ENCODE measurements around the gene HNRNPAB.
A peak's percentile ranks its signal among the peaks of the same experiment; 100 is the strongest.
"Not testable (repeated sequence)": the region's sequence is repeated elsewhere in the genome, so short reads cannot be mapped to it uniquely, and the experiment has no call there.

HNRNPAB gene

DNA sequence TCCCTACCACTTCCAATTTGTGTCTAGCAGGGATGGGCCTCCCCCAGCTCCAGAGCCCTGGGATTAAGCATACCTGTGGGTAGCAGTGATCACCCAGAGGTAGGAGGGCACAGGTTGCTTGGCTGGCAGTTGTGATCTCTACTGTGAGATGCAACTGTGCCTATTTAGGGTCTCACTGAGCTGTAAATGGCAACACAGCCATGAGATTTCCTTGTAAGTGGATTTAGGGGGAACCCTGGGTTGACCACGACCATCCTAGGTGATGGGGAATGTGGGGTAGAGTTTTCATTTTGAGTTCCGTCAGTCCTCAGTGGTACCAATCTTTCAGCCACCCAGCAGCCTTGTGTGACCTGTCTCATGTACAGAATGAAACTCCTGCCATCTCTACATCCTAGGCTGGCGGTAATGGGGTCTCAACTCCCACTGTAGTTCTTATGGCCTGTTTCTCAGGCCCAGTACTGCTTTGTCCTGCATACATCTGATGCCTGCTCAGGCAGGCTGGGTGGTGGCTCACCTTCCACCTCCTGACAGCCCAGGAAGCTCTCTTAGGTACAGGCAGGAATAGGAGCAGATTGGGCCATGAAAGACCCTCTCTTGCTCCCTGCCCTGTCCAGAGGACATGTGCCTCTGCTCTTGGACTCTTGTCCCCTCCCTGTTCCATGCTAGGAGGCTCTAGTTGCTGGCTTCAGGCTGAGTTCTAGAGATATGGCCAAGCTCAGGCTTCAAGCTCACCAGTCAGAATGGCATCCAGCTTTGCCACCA is 8.1 kb downstream of the HNRNPAB start:
- DNase-seq (ENCODE audit: low read depth): no peak

DNA sequence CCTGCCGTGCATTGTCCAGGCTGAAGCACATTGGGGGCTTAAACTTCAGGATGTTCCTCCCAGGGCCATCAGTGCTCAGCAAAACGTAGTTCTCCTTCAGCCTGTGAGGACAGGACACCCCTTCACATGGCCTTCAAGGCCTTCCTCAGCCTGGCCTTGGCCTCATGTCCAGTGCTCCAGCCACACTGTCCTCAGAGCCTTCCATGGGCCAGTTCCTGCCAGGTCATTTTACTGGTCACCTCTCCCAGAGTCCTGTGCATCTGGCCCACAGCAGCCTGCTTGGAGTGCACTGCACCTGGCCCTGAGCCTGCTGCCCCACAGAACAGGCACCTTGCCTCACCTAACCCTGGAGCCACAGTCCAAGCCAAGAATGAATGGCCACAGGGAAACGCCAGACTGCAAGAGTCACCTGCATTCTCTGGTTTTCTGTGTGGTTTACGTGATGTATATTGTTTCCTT is 8.7 kb downstream of the HNRNPAB start:
- no peak for DNase-seq (ENCODE audit: low read depth)

DNA sequence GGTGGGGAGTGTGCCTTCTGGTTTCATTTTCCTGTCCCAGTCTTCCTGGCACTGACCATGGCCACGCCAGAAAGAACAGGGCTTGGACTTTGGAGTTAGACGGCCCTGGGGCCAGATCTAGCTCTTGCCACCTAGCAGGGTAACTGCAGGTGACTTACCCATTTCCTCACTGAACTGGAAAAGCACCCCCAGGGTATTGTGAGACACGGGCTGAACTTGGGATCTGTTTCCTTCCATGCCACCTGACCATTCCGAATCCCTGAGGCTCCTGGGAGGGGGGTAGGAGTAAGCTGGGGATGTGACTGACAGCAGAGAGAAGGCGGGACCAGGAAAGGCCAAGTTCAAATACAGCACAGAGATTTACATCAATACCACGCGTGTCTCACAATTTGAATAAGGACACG is 9.4 kb downstream of the HNRNPAB start:
- DNase-seq (ENCODE audit: low read depth): no peak

DNA sequence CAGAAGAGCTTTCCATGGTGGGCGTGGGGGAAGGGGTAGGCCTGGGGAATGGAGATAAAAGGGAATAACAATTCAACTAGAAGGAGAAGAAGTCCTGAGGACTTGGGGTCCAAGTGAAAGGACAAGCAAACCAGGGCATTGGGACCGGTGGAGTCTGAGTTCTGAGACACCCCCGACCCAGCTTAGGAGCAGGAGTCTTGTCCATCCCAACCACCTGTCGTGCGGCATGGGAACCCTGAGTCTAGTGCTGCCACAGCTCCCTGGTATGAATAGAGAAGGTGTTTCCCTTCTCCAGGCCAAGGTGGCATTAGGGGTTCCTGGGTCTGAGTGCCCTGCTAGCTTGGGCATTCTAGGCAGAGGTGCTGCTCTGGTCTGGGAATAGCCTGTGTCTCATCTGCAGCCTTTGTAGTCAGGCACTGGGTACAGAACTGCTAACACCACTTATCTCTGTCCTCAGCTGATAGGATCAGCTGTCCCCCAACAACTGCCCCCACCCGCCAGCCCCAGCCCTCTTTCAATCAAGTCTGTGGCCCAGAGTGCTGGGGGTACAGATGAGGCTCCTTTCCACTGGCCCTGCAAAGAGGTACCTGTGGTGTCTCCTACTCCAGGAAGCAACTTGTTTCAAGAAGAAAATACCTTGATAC is 9.9 kb downstream of the HNRNPAB start:
- DNase-seq (ENCODE audit: low read depth): no peak

DNA sequence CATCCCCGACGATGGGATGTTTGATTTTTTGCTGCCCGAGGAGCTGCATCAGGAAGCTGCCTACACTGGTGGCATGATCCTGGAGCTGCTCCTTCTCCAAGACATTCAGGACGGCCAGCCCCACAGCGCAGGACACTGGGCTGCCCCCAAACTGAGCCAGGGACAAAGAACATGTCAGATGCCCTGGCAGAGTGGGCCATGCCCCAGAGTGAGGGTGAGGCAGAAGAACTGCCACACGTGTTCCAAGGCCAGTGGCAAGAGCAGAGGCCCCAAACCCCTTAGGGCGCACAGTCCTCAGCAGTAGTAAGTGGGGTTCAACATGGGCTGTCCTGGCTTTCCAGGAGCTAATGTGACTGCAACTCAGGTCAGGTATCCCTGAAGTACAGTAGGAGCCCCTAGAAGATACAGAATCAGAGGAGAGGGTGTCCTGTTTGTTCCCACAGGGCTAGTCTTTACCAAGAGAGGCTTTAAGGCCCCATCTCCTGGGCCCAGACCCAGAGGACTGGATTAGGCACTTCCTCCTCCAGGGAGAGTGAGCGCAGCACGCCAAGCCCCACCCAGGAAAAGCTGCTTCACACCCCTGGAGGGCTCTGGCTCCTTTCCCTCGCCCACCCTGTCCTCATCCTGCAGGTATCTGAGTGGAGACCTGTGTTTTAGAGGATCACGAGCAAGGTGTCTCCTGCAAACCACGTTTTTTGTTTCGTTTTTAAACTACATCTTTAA is 11.1 kb downstream of the HNRNPAB start:
- no peak for DNase-seq (ENCODE audit: low read depth)

DNA sequence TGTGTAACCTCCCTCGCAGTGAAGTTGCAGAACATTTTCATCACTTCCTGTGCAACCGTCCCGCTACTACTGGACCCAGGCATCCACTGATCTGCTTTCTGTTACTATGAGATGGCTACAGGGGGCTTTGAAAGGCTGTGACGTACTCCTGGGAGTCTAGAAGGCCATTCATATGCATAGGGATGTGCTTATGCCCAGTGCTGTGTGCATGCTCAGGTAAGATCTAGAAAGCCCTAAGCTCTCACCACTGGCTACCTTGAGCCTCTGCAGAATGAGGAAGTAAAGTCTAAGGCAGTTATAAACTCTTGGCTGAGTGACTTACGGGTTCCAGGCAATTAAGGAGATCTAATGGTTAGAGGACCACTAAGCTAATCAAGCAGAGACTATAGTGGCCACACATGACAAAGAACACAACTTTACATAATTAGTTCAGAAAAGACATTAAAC is 11.8 kb downstream of the HNRNPAB start:
- DNase-seq (ENCODE audit: low read depth): no peak

DNA sequence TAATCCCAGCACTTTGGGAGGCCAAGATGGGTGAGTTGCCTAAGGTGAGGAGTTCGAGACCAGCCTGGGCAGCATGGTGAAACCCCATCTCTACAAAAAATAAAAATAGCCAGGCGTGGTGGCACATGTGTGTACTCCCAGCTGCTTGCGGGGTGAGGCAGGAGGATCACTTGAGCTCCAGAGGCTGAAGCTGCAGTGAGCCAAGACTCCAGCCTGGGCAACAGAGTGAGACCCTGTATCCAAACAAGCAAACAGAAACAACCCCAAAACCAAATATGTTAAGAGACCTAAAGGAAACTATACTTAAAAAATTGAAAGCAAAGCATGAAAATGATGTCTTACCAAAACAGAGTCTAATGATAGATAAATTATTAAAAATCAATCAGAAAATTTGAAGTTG is 12.4 kb downstream of the HNRNPAB start:
- no peak for DNase-seq (ENCODE audit: low read depth)

DNA sequence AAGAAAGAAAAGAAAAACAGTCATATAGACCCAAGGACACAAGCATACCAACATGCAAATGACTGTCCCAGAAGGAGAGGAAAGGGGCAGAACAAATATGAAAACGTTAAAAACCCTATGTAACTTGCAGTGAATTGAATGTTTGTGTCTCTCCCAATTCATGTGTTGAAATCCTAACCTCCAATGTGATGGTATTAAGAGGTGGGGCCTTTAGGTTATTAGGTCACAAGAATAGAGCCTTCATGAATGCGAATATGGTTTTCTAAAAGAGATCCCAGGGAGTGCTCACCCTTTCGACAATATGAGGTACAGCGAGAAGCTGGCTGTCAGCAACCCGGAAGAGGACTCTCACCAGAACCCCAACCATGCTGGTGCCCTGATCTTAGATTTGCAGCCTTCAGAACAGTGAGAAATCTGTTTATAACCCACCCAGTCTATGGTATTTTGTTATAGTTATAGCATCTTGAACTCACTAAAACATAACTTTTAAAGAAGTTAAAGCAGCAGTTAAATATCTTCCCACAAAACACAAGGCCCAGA is 14.0 kb downstream of the HNRNPAB start:
- no peak for DNase-seq (ENCODE audit: low read depth)

DNA sequence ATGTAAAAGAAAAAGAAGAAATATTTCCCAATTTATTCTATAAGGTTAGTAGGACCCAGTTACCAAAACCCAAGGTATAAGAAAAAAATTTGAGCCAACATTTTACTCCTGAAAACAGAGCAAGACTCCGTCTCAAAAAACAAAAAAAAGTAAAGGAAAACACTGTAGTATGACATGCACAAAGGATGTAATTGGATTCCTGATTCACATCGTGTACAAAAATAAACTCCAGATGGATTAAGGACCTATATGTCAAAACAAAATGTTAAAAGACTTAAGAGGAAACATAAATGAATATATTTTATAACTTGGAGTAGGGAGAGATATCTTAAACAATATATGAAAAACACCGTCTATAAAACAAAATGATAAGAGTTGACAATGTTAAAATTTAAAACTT is 14.5 kb downstream of the HNRNPAB start:
- peak; percentile 50 for DNase-seq (ENCODE audit: low read depth)

DNA sequence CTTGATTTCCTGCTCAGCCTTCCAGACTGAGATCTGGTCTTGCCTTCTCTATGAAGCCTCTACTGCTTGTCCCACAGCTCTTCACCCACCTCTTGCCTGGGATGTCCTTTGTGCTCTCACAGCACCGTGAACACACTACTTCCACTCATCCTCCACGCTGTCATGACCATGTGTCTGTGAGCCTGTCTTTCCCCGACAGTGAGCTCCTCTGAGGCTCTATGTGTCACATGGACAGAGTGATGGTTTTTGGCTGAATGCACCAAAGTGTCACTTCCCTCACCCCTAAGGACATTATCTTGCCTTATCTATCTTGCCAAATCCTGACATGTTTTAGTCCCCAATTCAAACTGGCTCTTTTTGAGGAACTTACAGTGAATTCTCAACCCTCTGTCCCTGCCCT is 16.9 kb downstream of the HNRNPAB start:
- no peak for DNase-seq (ENCODE audit: low read depth)

DNA sequence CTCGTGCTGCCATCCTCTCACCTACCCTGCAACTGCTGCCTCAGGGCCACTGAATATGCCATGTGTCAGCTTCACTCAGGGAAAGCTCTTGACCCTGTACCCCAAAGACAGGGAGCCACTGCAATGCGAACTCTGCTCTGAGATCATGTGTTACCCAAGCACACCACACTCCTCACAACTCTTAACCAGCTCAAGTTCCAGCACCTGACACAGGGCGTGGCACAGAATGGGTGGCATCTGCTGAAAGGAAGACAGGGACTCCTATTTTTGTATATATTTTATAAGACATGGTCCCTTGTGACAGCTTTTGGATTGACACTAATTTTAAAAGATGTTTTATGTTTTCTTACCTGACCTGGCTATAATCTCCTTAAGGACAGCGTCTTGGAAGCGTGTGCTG is 17.5 kb downstream of the HNRNPAB start:
- no peak for DNase-seq (ENCODE audit: low read depth)

DNA sequence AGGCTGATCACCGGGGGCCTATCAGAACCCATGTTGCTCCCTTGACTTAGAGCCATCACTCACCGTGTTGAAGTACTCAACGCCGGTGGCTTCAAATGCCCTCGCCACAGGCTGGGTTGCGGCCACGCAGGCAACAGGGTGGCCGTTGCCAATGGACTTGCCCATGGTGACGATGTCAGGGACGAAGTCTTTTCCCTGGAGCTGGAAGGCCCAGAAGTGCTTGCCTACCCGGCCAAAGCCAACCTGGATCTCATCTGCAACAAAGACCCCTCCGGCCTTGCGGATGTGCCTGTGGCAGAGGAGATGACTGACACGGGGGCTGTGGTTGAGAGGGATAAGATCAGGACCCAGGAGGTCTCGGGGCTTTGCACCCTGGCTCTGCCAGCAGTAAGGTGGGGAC is 18.0 kb downstream of the HNRNPAB start:
- no peak for DNase-seq (ENCODE audit: low read depth)

DNA sequence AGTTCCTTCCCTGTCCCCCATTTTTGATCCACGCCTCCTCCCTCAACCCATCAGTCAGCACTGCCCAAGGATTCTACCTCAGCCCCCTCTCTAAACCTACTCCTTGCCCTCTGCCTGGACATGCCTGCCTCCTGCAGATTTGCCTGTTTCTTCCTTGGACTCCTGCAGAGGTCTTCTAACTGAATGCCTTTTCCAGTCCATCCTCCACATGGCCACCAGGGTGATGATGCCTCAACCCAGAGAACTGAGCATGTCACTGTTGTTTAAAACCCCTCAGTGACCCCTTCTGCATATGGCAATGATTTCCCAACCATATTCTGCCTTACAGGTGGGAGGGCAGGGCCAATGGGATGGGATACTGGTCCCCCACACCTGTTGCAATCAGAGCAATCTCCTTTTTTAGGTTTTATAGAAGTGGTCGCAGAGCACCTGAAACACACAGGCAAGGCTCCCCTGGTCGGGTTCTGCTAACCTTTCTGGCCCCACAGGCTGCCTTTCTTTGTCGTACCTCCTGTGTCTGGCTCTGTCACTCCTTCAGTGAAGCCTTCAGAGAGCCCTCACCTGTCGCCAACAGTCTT is 19.0 kb downstream of the HNRNPAB start:
- no peak for DNase-seq (ENCODE audit: low read depth)

DNA sequence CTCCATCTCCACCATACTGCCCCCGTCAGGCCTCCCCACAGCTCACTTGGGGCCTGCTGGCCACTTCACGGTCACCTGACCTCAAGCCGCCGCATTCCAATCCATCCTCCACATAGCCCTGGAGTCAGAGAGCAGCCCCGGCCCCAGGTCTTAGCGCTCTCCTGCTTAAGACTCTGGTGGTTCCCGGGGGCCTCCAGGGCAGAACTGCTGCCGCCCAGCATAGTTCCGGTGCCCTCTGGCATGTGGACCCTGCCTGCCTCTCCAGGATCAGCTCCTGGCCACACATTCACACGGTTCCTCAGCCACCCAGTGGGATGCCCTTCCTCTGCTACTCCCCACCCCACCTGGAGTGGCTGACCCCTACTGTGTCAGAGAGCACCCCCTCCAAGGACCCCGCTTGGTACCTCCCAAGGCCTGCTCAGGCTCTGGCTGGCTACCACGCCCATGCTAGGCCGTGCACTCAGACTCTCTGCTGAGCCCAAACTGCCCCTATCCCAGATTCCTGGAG is 19.5 kb downstream of the HNRNPAB start:
- DNase-seq (ENCODE audit: low read depth): no peak

DNA sequence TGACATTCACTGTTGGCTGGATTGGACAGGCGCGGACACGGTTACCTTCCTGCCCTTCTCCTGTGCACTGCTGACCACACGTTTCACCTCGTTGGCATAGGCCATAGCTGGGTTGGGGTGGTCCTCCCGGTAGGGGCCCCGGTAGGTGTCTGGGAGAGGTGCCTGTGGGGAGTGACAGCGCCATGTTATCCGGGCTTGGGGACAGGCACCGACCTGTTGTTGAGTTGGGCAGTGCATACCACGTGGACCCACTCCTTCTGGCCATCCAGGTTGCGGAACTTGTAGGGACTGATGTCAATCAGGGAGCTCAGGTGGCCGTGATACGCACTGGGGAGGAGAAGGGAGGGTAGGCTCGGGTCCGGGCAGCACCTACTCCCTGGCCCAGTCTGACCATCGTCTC is 20.1 kb downstream of the HNRNPAB start:
- no peak for DNase-seq (ENCODE audit: low read depth)

DNA sequence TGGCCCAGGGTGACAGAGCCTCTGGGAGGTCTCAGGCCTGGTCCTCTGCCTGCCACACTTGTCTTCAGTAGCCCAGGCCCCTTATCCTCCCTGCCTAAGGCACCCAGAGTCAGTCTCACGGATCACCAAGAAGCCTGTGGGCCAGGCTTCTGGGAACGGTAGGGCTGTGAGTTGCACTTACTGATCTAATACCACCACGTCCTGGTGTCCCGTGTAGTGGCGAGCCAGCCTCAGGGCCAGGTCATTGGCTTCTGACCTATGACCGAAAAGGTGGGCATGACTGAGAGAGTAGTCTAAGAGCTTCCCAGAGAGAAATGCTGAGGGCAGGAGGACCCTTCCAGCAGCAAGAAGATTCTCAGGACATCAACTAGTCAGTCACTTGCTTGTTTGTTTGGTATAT is 20.8 kb downstream of the HNRNPAB start:
- no peak for DNase-seq (ENCODE audit: low read depth)

DNA sequence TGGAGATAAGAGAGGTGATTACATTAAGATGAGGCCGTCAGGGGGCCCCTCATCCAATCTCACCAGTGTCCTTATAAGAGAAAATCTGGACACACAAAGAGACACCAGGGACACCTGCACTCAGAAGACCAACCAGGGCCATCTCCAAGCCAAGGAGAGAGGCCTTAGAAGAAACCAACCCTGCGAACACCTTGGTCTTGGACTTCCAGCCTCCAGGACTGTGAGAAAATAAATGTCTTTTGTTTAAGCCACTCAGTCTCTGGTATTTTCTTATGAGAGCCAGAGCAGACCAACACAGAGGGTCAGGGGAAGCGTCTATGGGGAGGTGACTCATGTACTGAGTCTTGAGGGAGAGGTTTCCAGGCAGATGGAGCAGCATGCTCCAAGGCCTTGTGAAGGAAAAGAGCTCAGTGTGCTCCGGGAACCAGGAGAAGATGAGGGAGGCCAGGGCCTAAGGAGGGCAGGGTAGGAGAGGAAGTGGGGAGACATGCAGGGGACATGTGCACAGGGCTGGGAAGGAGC is 22.9 kb downstream of the HNRNPAB start:
- peak; percentile 89 for DNase-seq (ENCODE audit: low read depth)

DNA sequence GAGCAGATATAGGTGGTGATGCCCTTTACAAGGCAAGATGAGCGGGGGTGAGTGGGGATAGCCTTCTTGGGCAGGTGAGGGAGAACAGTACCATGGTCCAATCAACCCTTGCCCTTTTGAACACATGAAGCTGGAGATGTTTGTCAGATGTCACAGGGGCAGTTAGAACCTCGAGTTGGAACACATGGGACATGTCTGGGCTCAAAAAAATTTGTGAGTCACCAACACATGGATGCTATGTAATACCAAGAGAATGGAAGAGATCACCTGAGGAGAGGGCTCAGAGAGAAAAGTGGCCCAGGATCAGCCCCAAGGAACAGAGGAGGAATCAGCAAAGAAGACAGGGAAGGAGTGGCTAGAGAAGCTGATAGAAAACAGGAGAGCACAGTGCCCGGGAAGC is 23.6 kb downstream of the HNRNPAB start:
- DNase-seq (ENCODE audit: low read depth): no peak

DNA sequence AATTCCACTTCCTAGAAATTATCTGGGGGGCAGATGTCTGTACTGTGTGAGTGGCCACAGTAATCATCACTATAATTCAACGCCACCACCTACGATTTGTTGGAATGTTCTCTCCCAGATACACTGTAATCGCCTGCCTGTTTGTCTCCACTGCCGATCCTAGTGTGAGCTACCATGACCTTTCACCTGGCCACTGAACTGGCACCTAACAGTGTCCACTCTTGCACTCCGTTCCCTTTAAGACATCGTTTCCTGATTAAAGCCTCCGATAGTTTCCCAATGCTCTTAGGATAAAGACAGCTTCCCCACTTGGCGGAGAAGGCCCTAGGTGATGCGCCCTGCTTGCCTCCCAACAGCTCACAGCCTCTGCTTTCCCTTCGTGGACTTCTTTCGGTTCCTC is 24.3 kb downstream of the HNRNPAB start:
- no peak for DNase-seq (ENCODE audit: low read depth)

DNA sequence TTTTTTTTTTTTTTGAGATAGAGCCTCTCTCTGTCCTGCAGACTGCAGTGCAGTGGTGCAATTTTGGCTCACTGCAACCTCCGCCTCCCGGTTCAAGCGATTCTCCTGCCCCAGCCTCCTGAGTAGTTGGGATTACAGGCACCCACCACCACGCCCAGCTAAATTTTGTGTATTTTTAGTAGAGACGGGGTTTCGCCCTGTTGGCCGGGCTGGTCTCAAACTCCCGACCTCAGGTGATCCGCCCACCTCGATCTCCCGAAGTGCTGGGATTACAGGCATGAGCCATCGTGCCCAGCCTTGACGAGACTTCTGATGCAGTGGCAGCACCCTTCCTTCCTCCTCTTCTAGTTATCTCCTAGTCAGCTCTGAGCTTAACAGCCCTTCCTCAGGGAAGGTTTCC is 24.8 kb downstream of the HNRNPAB start:
- not testable (repeated sequence) for DNase-seq (ENCODE audit: low read depth)

DNA sequence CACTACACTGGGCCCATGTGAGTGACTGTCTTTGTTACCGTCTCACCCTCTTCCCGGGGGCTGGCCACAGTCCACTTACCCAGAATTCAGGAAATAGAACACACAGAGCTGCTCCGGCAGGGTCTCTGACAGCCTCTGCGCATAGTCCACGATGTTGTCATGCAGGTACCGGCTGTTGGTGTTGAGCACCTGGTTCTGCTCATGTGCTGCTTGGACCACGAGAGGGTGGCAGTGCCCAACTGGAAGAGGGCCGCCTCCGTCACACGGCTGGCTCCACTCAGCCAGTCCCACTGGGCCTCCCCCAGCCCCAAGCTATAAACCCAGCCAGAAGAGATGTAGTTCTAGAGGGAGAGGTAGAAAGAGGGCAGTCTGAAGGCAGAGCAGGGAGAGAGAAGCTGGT is 25.5 kb downstream of the HNRNPAB start:
- no peak for DNase-seq (ENCODE audit: low read depth)

All from iris pigment epithelial cell (primary cell).